ENCODE data around the gene NR6A1. TPM values are rescaled to one million over a fixed set of nuclear protein-coding genes. Genes with fewer than 3 reads are reported as not detected.
A peak's percentile ranks its signal among the peaks of the same experiment; 100 is the strongest.

Gene NR6A1
- total RNA-seq, 1 experiment from 2014 or later = 99.3 TPM

DNA sequence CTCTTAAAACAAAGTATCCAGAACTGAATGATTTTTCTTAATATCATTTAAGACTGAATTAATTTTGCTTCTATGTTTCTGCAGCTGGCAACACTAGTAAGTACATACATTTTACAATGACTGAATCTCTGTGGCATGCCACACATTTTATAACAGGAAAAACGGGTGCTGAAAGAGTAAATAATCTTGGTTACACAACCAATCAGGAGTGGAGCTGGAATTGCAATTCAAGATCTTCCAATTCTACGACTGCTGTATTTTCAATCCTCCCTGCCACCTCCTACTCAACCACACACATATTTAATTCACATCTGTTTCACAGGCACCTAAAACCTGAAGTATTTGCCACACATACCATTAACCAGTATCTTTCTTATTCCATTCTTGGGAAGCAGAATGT lies 211.2 kb downstream of the NR6A1 start:
- H3K27ac ChIP-seq (ENCODE audit: insufficient read length, low read depth, low read length) = no peak overlapping the region
- no CpG with 5 or more reads among the region's 2 CpGs for whole genome bisulfite sequencing (ENCODE audit: extremely low coverage, insufficient read length, low lambda C conversion rate)
- no peak overlapping the region for H2BK12ac ChIP-seq (ENCODE audit: insufficient read length, low read depth, low read length)
- H4K5ac ChIP-seq (ENCODE audit: insufficient read length, low read depth, low read length) = no peak overlapping the region
- Mint-ChIP-seq H3K4me3 (no peak overlapping the region), H3K36me3 (ENCODE audit: insufficient read depth in 1 of 3, low read depth in 3 of 3) (no peaks in the 10 kb centered on the region), H3K4me1 (peaks cover 22 to 27% of the 10 kb centered on the region in 2 experiments), H3K27ac (peak overlapping the region in 1 of 3 experiments; percentile 13; a peak in 1 of 7 replicates), H3K27me3 (ENCODE audit: low read depth) (no peaks in the 10 kb centered on the region), H3K9me3 (no peaks in the 10 kb centered on the region)
- H3K4me2 ChIP-seq (ENCODE audit: insufficient read depth, insufficient read length, low read length) = no peak overlapping the region
- no peak for DNase-seq
- no peak overlapping the region for H4K91ac ChIP-seq (ENCODE audit: insufficient read length, low read depth, low read length)
- TF ChIP-seq, protein P1, sequence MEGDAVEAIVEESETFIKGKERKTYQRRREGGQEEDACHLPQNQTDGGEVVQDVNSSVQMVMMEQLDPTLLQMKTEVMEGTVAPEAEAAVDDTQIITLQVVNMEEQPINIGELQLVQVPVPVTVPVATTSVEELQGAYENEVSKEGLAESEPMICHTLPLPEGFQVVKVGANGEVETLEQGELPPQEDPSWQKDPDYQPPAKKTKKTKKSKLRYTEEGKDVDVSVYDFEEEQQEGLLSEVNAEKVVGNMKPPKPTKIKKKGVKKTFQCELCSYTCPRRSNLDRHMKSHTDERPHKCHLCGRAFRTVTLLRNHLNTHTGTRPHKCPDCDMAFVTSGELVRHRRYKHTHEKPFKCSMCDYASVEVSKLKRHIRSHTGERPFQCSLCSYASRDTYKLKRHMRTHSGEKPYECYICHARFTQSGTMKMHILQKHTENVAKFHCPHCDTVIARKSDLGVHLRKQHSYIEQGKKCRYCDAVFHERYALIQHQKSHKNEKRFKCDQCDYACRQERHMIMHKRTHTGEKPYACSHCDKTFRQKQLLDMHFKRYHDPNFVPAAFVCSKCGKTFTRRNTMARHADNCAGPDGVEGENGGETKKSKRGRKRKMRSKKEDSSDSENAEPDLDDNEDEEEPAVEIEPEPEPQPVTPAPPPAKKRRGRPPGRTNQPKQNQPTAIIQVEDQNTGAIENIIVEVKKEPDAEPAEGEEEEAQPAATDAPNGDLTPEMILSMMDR (conservative IDR thresholded peaks at IDR 0.05) = no peak
- H3K9me3 ChIP-seq (ENCODE audit: control insufficient read depth, low read depth, low read length) = no peaks in the 10 kb centered on the region
- H4K20me1 ChIP-seq (ENCODE audit: control insufficient read depth, insufficient read depth, insufficient read length) = no peaks in the 10 kb centered on the region
- no peak overlapping the region for H2BK120ac ChIP-seq (ENCODE audit: low read depth, low read length, poor library complexity, severe bottlenecking)
- H3K79me1 ChIP-seq (ENCODE audit: insufficient read depth, low read depth, low read length, poor library complexity, severe bottlenecking) = peaks cover 4% of the 10 kb centered on the region
- H2BK20ac ChIP-seq (ENCODE audit: low read depth, low read length, poor library complexity, severe bottlenecking) = no peak overlapping the region
- no peak overlapping the region for H3K23ac ChIP-seq (ENCODE audit: insufficient read length, low read depth, low read length)
- H3K14ac ChIP-seq (ENCODE audit: insufficient read depth, low read length) = no peak overlapping the region
- H3K27me3 ChIP-seq (ENCODE audit: insufficient read depth, low read length) = no peaks in the 10 kb centered on the region
- no peak overlapping the region for H3T11ph ChIP-seq (ENCODE audit: low read length)
- H3K79me2 ChIP-seq (ENCODE audit: insufficient read depth, low read length) = no peaks in the 10 kb centered on the region; the same call in 1 of the 2 replicates
- peaks cover 2% of the 10 kb centered on the region; the same call in 1 of the 2 replicates for H3K4me1 ChIP-seq (ENCODE audit: insufficient read depth, low read length)
- no peak overlapping the region for H4K8ac ChIP-seq (replicated peaks; ENCODE audit: insufficient read length, low read depth, low read length)
- H2BK15ac ChIP-seq (ENCODE audit: low read depth, low read length) = no peak overlapping the region
- H2AK5ac ChIP-seq (ENCODE audit: insufficient read length, low read length) = no peak overlapping the region
- H3K9ac ChIP-seq (ENCODE audit: extremely low read depth, insufficient read length, low read length) = no peak overlapping the region
- H3K4ac ChIP-seq (ENCODE audit: low read depth, low read length) = no peak overlapping the region
- no peak overlapping the region for H2AFZ ChIP-seq (ENCODE audit: low read length)
- no peak overlapping the region for H2BK5ac ChIP-seq (ENCODE audit: insufficient read length, low read length)
- H3K18ac ChIP-seq (ENCODE audit: insufficient read length, low read depth, low read length) = no peak overlapping the region
- no peaks in the 10 kb centered on the region for H3K23me2 ChIP-seq (ENCODE audit: insufficient read length, low read depth, low read length, poor library complexity, severe bottlenecking)
- H3K56ac ChIP-seq (ENCODE audit: insufficient read length, low read depth, low read length) = no peak overlapping the region

All from H9 (cell line).